ENCODE results near the gene ZNF319. TPM values are rescaled to one million over a fixed set of nuclear protein-coding genes. Genes with fewer than 3 reads are reported as not detected.

ZNF319 gene
- total and polyA plus RNA-seq, 10 of the 15 experiments (the other 5 are each of a cell fraction or from before 2014, with no cell fraction given), result 0.29 to 7.4 (median 1.7) TPM

DNA sequence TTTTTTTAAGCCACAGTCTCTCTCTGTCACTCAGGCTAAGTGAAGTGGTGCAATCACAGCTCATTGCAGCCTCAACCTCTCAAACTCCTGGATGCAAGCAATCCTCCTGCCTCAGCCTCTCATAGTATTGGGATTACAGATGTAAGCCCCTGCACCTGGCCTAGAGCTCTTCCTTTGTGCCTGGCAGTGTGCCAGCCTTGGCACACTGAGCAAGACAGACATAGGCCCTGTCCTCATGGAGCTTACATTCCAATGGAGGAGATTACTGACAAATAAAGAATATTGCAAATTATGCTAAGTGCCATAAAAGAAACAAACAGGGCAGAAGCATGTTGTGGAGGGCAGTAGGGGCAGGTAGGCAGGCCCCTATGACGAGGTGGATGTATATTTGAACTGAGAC, 28.6 kb downstream of the ZNF319 start:
- TF ChIP-seq SMAD5 (IDR thresholded peaks at IDR 0.05; ENCODE audit: low read depth), result no peak
- no peak for TF ChIP-seq SP1 (IDR thresholded peaks at IDR 0.05; ENCODE audit: low read depth, low read length)
- no peak for TF ChIP-seq SPI1 (IDR thresholded peaks at IDR 0.05; ENCODE audit: borderline replicate concordance, insufficient read depth, low read depth, low read length)
- TF ChIP-seq, protein P1, sequence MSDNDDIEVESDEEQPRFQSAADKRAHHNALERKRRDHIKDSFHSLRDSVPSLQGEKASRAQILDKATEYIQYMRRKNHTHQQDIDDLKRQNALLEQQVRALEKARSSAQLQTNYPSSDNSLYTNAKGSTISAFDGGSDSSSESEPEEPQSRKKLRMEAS (IDR thresholded peaks at IDR 0.05; ENCODE audit: low read depth, low read length), result no peak
- no peak for TF ChIP-seq EGR1 (IDR thresholded peaks at IDR 0.05; ENCODE audit: borderline replicate concordance in 1 of 2, low read depth in 2 of 2, low read length in 2 of 2)
- TF ChIP-seq NFIC (IDR thresholded peaks at IDR 0.05; ENCODE audit: low read depth, low read length), result no peak
- TF ChIP-seq, protein P2, sequence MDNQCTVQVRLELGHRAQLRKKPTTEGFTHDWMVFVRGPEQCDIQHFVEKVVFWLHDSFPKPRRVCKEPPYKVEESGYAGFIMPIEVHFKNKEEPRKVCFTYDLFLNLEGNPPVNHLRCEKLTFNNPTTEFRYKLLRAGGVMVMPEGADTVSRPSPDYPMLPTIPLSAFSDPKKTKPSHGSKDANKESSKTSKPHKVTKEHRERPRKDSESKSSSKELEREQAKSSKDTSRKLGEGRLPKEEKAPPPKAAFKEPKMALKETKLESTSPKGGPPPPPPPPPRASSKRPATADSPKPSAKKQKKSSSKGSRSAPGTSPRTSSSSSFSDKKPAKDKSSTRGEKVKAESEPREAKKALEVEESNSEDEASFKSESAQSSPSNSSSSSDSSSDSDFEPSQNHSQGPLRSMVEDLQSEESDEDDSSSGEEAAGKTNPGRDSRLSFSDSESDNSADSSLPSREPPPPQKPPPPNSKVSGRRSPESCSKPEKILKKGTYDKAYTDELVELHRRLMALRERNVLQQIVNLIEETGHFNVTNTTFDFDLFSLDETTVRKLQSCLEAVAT (IDR thresholded peaks at IDR 0.05), result no peak
- TF ChIP-seq, protein P3, sequence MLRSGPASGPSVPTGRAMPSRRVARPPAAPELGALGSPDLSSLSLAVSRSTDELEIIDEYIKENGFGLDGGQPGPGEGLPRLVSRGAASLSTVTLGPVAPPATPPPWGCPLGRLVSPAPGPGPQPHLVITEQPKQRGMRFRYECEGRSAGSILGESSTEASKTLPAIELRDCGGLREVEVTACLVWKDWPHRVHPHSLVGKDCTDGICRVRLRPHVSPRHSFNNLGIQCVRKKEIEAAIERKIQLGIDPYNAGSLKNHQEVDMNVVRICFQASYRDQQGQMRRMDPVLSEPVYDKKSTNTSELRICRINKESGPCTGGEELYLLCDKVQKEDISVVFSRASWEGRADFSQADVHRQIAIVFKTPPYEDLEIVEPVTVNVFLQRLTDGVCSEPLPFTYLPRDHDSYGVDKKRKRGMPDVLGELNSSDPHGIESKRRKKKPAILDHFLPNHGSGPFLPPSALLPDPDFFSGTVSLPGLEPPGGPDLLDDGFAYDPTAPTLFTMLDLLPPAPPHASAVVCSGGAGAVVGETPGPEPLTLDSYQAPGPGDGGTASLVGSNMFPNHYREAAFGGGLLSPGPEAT (IDR thresholded peaks at IDR 0.05; ENCODE audit: low read depth), result no peak
- no peak for TF ChIP-seq CBFB (IDR thresholded peaks at IDR 0.05; ENCODE audit: low read depth)
- no peak for TF ChIP-seq FOS (IDR thresholded peaks at IDR 0.05; ENCODE audit: borderline replicate concordance, extremely low read depth, insufficient read length)
- TF ChIP-seq ZNF384 (IDR thresholded peaks at IDR 0.05; ENCODE audit: borderline replicate concordance, low read depth, low read length), result no peak
- BruUV-seq (replicated peaks), result no TSS peak
- Histone ChIP-seq H3K9me3 (replicated peaks; ENCODE audit: control insufficient read depth, insufficient read depth, low read length) (no peaks in the 10 kb centered on the region), H4K20me1 (ENCODE audit: control insufficient read depth, insufficient read depth) (no peaks in the 10 kb centered on the region), H3K27me3 (replicated peaks in 1 of 2; ENCODE audit: control insufficient read depth in 2 of 2, insufficient read depth in 2 of 2, low read length in 1 of 2) (peaks cover 0 to 3% of the 10 kb centered on the region in 2 experiments; a peak in 2 of 4 replicates), H3K4me2 (ENCODE audit: control insufficient read depth, insufficient read depth) (no peak overlapping the region), H3K4me3 (no peak overlapping the region), H2AFZ (ENCODE audit: control insufficient read depth, low read depth, low read length) (no peak overlapping the region), H3K79me2 (ENCODE audit: control insufficient read depth, insufficient read depth, low read length) (no peaks in the 10 kb centered on the region), H3K36me3 (ENCODE audit: control insufficient read depth in 2 of 2, insufficient read depth in 2 of 2, low read length in 1 of 2) (no peaks in the 10 kb centered on the region), H3K9ac (ENCODE audit: control insufficient read depth, insufficient read depth, low read length) (no peak overlapping the region), H3K27ac (ENCODE audit: control insufficient read depth, insufficient read depth) (no peak overlapping the region), H3K4me1 (ENCODE audit: control insufficient read depth, insufficient read depth, low read length) (no peaks in the 10 kb centered on the region)
- DNase-seq (ENCODE audit: low read depth, low spot score) (no peak), ATAC-seq (no peak), FAIRE-seq (no peak)
- ChIA-PET CTCF (no interaction called here), SMC1A (ENCODE audit: uncharacterized antibody, unreplicated experiment) (no interaction called here), POLR2A (no interaction called here), RAD21 (ENCODE audit: unreplicated experiment) (interaction anchor here (0.7 kb wide), 1 partner anchor 372 kb away, joined by 3 read pairs; no protein-coding TSS in a partner anchor)
- in situ Hi-C loops (cut with MboI) (no loop called here), intact Hi-C loops (cut with micrococcal nuclease; ENCODE audit: unreplicated experiment) (no loop called here)
- 0% methylated on average over 1 of the region's 1 CpG for WGBS (ENCODE audit: insufficient coverage, insufficient replicate concordance, low lambda C conversion rate, missing lambda C conversion rate)

All from GM12878 (cell line).